Liver (tissue), 3 donors: ENCODE data around the gene MESD.

Experiments used
- MAX ChIP-seq: IDR thresholded peaks from 2 replicates; pipeline ENCODE4 v1.6.1; 2016; ENCODE audit warnings: antibody characterized with exemption
- REST ChIP-seq: IDR thresholded peaks from 2 replicates; pipeline ENCODE4 v1.6.1; 2016; ENCODE audit warnings: antibody characterized with exemption, mild to moderate bottlenecking
- TAF1 ChIP-seq: conservative IDR thresholded peaks from 2 replicates; pipeline ENCODE4 v1.6.1; 2016; ENCODE audit warnings: antibody characterized with exemption, mild to moderate bottlenecking
- TF ChIP-seq, protein P1 (sequence below): fragments of 150-350 bp; IDR thresholded peaks from 2 replicates; pipeline ENCODE4 v1.5.1; 2017; ENCODE audit warnings: improper control_type of control experiment, low read depth, low read length; ENCODE audit not compliant: missing input control
- donor health status: healthy.
- donor health status: healthy.

DNA sequence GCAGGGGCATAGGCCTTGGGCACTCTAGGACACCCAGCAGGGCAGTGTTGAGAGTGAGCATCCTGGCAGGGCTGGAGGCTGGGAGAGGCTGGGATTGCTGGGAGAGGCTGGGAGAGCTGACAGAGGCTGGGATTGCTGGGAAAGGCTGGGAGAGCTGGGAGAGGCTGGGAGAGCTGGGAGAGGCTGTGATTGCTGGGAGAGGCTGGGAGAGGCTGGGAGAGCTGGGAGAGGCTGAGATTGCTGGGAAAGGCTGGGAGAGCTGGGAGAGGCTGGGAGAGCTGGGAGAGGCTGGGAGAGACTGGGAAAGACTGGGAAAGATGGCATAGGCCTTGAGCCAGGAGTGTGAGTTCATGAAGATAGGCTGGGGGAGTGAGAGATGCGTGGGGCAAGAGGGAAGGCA lies 77.8 kb downstream of the MESD start:
- no peak for TF ChIP-seq REST
- TF ChIP-seq, protein P1, sequence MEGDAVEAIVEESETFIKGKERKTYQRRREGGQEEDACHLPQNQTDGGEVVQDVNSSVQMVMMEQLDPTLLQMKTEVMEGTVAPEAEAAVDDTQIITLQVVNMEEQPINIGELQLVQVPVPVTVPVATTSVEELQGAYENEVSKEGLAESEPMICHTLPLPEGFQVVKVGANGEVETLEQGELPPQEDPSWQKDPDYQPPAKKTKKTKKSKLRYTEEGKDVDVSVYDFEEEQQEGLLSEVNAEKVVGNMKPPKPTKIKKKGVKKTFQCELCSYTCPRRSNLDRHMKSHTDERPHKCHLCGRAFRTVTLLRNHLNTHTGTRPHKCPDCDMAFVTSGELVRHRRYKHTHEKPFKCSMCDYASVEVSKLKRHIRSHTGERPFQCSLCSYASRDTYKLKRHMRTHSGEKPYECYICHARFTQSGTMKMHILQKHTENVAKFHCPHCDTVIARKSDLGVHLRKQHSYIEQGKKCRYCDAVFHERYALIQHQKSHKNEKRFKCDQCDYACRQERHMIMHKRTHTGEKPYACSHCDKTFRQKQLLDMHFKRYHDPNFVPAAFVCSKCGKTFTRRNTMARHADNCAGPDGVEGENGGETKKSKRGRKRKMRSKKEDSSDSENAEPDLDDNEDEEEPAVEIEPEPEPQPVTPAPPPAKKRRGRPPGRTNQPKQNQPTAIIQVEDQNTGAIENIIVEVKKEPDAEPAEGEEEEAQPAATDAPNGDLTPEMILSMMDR = no peak
- TF ChIP-seq MAX = no peak
- TF ChIP-seq TAF1 = no peak
